ENCODE measurements around the gene NHERF1.

The NHERF1 gene

DNA sequence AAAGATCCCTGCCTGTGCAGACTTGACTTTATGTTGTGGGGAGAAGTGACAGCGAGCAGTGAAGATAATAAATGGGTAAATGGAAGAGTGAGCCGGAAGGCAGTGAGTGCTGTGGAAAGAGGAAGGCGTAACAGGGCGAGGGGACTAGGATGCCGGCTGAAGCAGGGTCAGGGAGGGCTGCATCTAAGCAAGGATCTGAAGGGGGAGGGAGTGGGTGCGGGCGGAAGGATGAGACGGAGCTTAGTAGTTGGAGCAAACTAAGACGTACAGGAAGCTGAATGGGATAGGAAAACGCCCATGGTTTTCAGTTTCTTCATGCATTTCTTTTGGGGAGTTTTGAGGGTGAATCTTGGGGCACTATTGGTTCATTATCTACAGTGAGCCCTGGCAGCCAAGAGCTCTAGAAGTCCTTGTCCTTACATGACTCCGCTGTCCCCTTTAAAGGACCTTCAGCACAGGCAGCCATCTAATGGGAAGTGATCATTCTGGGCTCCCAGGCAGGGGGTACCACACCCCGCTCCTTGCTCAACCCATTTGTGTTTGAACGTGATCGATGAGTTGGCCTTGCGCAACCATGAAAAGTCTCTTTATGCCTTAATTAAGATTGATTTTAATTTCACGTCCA is 38.1 kb downstream of the NHERF1 start:
- DNase-seq, result no peak

DNA sequence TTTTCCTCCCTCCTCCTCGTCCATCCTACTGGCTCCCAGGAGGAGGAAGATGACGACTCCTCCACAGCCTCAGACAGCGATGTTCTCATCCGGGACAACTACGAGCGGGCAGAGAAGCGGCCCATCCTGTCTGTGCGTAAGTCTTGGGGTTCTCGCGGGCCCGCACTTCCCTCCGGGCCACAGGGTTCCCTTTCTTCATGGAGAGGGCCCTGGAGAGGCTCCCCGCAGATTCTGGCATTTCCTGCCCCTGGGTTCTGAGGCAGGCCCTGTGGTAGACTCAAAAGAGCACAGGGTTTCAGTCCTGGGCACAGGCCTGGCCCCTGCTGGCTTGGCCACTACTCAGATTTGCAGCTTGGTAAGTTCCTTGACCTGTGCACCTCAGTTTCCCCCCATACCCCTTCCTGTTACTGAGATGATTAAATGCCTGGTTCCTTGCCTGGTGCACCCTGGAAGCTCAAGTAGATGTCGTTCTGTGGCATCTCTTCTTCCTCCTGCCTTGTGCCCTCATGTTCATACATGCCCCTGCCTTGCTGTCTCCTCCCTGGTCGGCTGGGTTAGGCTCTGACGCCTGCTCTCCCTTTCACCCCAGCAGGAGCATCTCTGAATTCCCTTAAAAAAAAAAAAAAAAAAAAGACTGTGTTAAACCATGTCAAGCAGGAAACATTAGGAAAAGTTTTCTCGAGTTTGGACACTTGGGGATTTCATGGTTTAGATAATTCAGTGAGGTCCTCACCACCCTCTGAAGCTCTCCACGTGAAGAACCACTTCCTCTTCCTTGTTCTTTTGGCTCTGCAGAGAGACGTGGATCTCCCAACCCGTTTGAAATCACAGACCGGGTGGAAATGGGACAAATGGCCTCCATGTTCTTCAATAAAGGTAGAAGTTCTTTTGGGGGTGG is 42.0 kb downstream of the NHERF1 start:
- no peak for DNase-seq

DNA sequence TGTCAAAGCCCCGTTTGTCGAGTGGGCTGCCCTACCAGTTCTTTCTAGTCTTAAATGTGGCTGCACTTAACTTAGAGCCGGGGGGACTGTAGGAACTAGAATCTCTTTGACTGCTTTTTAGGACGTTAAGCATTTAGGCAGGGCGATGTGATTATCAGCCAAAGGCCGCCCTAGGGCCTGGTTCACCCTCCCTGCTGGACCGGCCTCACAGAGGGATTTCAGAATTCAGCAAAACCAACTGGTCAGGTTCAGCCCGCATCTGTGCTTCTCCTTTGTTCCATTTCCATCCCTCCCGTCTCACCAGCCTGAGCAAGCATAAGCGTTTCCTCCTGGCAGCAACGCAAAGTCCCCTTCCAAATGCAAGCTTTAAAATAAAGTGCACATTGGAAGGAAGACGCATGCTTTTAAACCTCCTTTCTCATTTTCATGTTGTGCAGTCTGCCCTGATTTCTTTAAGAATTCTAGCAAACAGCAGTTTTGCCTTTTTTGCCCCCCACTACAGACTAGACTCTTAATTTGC is 44.2 kb downstream of the NHERF1 start:
- no peak for DNase-seq

DNA sequence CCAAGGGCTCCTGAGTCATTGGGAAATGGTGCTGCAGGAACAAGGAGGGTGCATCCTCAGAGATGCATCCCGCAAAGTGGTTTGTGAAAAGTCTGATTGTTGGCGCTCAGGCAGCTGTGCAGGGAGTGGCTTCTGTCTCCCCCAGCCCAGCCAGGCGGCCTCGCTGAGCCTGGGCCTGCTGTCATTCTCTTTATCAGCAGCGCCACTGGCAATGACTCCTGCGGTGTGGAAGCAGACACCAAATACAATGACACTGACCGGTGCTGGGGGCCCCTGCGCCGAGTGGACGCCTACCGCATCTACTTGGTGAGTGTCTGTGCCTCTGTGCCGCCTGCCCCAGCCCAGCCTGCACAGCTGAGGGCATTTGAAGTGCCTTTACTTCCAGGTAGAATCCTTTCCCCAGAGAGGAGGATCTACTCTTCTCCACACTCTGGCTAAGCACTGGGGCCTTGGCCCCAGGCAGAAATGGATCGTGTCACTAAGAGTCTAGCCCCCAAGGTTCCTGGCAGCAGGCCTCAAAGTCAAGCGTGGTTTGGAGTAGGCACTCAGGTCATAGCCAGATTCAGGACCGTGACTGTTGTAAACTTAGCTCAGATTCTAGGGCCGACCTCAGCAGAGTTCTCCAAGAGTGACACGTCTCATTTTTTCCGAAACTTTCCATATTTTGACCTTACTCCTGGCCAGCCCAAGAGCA is 47.0 kb downstream of the NHERF1 start:
- DNase-seq, result no peak

DNA sequence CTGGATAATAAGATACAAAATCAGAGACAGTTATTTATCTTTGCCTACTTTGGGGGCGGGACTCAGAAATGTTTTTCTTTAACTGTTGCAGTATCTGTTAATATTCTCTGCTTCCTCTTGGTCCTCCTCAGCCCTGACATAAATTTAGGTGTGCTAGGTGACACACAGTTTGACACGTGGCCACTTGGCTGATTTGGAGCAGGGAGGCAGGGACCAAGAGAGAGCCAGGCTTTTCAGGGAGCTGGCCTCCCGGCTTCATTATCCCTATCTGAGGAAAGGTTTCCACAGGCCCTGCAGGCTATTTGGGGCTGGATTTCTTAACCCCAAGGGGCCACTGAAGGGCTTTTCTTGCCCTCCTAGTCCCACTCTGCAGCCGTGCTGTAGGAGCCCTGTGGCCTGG is 47.8 kb downstream of the NHERF1 start:
- DNase-seq, result no peak

DNA sequence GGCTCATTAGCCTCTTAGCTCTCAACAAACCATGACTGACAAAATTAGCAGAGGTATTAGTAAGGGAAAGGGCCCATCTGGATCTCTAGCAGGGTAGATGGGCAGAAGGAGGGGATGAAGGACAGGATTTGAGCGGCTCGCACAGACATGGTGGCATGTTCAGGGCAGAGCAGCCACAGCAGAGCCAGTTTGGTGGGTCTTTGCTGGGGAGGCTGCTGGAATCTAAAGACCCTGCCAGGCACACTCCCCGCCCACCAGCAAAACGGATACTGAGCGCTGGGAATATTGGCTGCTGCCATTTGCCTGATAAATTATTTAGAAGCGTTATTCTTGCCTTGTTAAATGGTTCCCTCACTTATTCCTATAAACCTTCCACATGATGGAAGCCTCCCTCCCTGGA is 48.4 kb downstream of the NHERF1 start:
- DNase-seq, result no peak

DNA sequence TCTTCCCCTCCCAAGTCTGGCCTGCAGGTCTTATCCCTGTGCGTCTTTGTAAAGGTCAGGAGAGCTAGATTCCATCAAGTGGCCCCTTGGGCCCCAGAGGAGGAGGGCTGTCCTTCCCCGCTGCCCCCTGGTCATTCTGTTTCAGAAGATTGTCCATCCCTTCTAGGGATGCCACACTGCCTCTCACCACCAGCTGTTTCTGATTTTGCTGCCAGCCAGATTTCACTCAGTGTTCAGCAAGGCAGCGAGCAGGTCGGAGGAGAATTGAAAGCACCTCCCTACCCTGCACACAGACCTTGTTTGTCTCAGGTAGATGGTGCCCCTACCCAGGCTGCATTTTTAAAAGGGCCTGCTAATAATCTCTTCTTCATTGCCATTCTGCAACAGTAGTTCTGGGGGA is 49.4 kb downstream of the NHERF1 start:
- no peak for DNase-seq

DNA sequence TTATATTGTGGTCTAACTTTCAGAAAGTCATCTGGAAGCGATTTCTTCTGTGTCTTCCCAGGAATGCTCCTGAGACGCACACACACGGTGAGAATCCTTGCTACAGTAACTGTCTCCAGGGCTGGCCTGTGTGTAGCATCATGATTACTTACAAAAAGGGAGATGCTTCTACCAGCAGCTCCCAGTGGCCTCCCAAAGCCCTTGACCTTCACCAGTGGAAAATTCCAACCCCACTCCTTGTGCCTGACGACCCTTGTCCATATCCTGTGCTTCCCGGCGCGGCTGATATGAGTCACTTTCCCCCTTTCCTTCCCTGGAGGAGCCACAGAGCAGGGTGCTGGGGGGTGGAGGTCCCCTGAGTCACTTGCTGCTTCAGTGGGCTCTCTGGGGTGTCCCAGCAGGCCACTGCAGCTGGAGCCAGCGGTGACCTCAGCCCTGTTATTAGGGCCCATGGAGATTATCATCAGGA is 49.8 kb downstream of the NHERF1 start:
- DNase-seq, result no peak

DNA sequence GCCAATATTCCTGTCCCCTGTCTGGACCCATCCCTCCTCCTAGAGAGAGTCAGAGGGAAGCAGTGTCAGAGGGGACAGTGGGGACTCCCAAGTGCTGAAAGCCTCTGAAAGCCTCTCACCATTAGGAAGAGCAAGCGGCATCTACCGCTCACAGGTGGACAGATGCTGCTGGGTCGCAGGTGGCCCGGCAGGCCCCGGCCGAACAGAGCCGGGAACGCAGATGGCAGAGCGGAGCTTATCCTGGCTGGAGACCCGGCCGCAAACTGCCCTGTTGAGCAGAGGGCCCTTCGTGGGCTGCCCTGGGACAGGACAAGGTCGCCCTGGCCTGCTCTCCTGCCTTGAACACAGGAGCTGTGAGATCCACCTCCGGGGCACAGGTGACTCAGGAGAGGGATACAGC is 50.7 kb downstream of the NHERF1 start:
- DNase-seq, result no peak

DNA sequence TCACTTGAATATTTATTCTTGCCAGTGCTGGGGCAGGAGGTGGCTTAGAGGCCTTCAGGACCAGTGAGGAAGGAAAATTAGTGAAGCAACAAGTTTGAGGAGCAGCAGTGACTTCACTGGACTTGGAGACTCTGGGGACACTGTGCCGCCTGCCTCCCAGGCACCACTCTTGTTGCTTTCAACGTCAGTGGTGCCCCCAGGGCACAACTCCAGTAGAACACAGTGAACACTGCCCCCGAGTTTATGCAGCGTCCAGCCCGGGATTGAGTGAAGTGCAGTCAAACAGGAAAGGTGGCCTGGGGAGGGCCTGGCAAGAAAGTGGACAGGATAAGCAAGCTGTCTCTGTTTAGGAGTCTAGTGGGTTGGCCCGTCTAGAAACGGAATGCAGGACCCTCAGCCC is 52.1 kb downstream of the NHERF1 start:
- DNase-seq, result no peak

DNA sequence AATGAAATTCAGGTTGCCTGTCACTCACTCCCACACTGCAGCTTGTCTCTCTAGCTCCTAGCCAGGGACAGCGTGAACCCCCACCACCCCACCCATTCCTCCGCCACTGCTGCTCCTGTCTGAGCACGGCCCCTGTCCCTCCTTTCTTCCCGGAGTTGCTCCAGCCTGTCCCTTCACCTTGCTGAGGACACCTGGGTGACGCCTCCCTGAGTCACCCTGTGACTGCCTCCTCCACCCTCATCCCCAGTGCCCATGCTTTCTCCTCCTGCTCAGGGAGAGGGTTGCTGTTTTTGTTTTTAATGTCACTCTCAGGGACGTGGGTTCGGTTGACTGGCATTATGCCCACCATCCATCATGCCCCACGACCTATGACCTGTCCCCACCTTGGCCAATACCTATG is 53.5 kb downstream of the NHERF1 start:
- DNase-seq, result no peak

DNA sequence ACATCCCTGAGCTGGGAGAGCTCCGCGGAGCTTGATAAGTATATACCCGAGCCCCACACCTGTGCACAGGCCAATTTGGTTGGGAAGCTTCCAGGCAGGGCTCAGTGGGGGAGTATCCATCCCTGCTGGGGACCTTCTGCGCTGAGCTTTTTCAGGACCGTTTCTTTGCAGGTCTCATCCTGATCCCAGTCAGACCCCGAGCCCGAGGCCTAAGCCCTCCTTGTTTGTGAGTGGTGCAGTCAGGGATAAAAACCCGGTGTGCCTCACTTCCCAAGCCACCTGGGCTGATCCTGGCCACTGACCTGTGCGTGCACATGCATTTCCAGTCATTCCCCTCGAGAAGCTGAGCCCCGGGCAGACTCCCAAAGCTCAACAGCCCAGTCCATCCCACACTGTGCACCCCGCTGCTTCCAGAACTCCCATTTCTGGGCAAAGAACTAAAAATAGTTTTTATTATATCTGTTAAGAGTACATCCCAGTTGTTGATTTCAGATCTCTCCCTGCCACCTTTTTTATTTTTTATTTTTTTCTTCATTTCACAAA is 55.0 kb downstream of the NHERF1 start:
- DNase-seq, result no peak

DNA sequence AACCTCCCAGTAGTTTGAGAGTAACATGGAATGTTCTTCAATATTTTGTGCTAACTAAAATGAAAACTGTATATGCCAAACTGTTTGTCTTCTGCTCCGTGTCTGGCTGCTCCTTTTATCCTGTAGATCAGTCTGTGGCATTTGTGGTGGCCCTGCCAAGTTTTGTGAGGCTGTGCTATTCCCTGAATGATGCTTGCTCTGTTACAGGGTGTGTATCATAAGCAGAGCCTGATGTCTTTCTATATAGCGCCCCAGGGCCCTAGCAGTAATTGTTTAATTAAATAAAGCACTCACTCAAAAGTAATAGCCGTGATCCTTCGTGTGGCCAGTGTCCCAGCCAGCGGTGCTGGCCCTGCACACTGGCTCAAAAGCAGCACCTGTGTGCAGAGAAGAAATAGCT is 55.5 kb downstream of the NHERF1 start:
- no peak for DNase-seq

DNA sequence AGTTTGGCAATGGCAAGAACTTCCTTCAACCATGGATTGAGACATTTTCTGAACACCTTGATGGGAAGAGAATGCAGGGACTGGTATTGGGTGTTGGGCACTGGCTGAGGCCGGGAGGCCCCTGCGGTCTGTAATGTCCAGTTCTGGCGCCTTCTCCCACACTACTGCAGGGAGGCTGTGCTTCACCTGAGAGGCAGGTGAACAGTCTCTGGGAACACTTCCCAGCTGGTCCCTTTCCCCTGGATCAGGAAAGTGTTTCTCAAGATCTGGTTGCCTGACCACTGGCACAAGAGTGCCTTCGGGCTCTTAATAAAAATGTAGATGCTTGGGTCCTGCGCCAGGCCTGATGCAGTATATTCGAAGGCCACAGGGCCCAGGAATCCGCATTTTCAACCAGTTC is 56.3 kb downstream of the NHERF1 start:
- no peak for DNase-seq

DNA sequence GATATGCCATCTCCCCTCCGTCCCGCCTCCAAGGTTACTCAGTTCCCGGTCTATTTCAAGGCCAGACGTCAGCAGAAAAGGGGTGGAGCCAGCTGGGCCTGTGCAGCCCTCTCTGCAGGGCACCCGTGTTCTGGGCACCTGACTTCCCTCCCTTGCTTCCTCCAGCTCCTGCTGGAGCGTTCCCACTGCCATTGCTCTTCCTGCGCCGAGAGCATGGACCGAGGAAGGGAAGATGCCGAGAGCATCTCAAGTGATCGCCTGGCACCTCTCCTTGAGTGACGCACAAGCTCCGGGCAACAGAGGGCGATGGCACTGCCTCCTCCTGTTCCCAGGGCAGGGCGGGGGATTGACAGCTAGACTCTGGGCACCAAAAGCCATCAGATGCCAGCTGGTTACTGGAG is 57.2 kb downstream of the NHERF1 start:
- DNase-seq, result no peak

DNA sequence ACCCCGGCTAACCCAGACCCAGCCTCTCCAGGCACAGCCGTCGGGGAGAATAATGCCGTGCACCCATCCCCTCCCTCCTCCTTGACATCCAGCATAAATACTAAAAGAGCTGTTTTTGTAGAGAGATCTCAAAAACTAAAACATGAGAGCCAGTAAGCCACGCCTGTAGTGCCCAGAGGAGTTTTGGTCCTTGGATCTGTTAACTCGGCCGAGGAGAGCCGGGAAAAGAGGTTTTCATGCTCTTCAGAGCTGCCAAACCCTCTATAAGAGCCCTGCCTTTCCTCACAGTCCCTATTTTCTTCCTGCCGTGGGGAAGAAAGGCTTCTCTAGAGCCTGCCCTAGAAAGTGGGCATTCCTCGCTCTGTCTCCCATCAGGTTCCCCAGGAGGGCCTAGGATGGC is 57.9 kb downstream of the NHERF1 start:
- no peak for DNase-seq

DNA sequence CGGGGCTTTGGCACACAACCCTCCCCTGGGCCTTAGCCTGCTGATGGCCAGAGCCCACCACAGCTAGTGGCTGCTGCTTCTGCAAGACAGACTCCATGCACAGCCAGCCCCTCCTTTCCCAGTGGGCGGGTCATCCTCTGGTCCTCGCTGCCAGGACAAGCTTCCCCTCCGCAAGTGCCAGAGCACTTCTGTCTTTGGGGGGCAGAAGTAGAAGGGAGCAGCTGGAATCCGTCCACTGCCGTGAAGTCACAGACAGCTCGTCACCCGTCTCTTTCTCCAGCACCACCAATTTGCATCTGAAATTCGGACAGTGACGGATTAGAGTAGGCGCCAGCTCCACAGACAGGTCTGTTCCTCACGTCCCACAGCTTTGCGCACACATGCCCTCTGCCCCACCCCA is 59.0 kb downstream of the NHERF1 start:
- no peak for DNase-seq

DNA sequence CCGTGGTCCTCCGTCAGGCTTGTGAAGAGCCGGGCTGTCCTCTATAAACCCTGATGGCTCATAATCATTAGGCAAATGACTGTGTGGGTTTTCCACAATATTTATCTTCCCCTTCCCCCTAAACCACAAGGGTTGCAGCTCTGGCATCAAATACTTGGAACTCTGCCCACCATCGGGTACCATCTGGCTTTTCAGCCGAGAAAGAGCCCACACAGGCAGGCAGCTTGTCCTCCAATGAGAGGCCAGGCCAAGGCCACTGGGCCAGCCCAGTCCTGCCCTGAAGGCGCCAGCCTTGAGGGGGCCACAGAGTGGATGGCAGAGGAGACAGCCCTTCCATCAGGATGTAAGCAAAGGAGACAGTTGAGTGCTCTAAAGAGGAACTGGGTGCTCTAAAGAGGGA is 59.5 kb downstream of the NHERF1 start:
- DNase-seq, result no peak

DNA sequence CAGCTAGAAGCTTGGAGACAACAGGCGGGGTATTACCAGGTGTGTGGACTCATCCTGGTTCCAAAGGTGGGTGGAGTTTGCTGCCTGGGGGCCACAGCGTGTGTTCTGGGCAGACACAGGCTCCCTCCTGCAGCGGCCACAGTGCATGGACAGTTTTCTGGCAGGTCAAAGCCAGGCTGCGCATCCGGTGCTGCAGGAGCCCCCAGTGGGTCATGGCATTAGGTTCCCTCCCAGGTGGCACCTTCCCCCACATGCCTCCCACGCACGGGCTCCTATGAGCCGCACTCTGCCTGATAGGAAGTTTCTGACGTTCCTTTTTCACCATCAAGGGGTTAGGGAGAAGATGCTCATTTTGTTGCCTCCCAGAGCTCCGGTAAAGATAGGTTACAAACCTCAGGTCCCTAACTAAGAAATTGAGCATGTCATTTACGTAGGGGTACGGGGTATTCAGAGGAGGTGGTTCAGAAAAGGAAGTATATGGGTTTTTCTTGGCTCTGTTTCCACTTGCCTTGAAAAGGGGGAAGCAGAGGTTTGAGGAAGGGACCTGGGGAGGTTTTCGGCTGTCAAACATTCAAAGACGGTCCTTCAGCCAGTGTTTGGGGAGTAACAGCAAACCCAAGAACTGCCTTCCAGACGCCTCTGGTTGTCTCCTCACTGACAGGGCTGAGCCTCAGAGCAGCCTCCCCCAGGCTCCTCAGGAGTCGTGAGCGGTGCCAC is 60.4 kb downstream of the NHERF1 start:
- no peak for DNase-seq

DNA sequence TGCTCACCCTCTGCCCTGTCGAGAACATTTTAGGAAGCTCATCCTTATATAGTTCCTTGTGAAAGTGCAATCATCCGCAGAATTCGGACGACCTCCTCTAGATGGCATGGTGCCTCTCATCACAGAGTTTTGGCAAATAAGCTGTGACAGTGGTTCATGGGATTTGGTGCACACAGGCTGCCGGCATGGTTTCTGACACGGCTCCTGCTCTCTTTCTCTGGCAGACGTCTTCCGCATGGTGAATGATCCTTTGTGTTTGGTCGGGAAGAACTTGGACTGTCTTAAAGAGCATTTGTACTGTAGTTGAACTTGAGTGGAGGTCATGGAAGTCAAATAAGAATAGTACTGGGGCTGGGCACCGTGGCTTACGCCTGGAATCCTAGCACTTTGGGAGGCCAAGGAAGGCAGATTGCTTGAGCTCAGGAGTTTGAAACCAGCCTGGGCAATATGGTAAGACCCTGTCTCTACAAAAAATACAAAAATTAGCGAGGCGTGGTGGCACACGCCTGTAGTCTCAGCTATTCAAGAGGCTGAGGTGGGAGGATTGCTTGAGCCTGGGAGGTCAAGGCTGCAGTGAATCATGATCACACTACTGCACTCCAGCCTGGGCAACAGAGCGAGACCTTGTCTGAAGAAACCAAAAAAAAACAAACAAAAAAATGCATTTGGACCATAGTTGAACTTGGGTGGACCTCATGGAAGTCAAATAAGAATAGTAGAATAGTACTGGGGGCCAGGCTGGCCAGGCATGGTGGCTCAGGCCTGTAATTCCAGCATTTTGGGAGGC is 62.5 kb downstream of the NHERF1 start:
- no peak for DNase-seq

DNA sequence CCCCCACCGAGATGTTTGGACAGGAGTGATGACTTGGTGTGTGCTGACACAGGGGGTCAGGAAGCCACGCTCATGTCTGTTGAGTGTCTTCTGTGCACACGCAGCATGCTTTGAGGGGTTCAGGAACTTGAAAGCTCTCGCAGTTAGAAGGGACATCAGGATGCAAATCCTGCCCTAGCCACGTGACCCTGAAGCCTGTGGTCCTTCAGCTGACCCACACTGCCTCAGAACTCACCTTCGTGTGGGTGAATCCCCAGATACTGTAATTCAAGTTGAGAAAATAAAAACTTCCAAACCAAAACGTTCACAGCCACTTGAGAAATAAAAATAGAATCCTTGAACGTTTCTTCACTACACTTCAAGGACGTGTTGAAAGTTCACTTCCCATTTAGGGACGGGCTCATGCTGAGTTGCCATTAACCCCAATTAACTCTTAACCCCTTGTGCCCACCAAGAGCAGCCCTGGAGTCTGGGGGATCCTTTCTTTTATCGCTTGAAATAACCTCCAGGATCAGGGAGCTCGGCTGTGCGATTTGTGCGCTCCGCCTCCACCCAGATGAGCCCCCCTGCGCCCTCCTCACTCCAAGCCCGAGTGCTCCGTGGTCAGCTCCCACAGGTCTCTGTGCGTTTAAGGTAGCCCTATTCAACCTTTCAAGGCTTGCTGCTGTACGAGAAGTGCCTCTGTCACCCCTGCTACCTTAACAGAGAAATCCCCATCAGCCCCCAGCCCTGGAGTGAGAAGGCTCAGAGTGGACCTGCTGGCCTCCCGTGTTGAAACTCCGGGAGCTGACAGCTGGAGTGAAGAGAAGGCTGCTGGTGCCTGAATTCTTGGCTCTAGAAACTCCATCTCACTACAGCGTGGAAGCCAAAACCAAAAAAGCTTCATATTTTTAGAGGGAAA is 63.9 kb downstream of the NHERF1 start:
- no peak for DNase-seq

All from T-helper 1 cell (primary cell).